Cerebellar cortex (tissue), 1 donor: ENCODE data around the gene EEF1AKMT3.

Experiments used
- DNase-seq: peaks from one replicate; pipeline ENCODE4 v3.0.0-alpha.2; 2015; ENCODE audit warnings: low spot score

The EEF1AKMT3 gene

DNA sequence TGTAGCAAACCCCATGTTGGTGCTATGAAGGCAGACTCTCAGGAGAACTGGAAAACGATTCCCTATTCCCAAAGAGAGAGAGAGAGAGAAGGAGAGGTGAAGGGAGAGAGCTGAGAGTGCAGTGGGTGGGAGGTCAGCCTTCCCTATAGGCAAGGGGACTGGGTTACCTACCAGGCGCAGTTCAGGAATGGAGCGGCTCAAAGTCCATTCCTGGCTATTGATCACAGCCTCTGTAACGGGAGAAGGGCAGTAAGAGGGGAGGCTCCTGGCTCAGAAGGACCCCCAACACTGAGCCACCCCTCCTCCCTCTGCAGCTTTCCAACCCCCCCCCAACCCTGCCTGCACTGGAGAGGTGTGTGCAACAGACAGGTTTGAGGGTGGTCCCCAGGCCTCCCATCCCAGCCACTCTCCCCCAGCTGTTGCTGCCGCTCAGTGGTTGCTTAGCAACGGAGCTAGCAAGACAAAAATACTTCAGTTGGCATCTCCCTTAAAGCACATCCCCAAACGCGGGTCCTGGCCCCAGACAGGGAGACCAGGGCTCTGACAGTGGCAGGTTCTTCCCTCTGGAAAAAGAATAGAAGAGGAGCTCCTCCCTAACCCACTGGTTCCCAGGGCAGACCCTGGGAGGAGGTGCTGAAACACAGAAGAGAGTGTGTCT, 37.1 kb upstream of the EEF1AKMT3 start:
- DNase-seq, result no peak

DNA sequence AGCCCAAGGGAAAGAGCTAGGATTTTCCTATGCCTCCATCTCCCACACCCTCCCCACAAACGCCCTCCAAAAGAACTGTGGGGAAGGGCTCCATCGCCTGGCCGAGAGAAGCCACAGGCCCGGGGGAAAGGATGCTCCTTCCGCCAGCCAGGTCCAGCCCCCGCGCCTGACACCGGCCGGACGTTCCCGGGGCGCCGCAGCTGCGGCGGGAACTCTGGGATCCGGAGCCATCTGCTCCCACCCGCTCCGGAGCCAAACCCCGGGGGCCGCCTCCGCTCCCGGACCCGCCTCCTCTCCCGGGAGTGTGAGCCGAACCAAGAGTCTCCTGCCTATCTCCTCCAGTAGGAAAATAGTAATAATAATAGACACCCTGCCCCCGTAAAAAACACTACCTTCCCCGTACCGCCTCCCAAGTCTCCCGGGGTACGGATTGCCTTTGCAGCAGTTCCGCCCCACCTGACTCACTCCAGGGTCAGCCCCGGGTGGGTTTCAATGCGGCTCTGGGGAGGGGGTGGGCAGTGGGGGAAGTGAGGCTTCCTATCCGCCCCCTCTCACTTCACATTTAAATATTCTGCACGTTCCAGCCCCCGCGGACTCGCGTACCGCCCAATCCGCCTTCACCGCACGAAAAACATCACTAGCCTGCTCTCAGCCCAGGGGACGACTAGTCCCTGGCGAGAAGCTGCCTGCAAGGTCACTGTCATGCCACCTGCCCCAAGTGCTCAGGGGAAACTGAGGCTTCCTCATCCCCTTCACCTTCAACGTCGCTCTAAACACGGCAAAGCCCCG, 36.3 kb upstream of the EEF1AKMT3 start:
- DNase-seq, result peak; percentile 91

DNA sequence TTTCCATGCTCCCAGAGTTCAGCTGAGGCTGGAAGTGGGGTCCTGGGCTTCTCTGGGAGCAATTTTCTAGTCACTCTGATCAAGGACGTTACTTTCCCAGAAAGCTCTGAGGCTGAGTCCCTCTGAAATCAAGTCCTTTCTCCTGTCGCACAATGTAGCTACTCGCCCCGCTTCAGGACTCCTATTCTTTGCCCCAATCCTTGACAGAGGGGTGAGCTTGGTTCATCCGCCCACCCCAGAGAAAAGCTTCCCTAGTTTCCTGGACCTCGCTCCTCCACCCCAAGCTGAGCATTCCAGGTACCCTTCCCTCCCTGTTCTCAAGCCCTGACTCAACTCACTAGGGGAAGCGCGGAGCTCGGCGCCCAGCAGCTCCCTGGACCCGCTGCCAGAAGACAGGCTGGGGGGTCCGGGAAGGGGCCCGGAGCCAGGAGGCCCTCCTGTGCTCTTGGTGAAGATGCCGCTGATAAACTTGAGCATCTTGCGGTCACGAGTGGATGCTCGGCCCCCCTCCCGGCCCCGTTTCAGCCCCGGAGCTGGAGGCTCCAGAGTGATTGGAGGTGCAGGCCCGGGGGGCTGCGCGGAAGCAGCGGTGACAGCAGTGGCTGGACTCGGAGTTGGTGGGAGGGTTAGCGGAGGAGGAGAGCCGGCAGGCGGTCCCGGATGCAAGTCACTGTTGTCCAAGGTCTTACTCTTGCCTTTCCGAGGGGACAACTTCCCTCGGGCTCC, 35.5 kb upstream of the EEF1AKMT3 start:
- peak; percentile 61 for DNase-seq

DNA sequence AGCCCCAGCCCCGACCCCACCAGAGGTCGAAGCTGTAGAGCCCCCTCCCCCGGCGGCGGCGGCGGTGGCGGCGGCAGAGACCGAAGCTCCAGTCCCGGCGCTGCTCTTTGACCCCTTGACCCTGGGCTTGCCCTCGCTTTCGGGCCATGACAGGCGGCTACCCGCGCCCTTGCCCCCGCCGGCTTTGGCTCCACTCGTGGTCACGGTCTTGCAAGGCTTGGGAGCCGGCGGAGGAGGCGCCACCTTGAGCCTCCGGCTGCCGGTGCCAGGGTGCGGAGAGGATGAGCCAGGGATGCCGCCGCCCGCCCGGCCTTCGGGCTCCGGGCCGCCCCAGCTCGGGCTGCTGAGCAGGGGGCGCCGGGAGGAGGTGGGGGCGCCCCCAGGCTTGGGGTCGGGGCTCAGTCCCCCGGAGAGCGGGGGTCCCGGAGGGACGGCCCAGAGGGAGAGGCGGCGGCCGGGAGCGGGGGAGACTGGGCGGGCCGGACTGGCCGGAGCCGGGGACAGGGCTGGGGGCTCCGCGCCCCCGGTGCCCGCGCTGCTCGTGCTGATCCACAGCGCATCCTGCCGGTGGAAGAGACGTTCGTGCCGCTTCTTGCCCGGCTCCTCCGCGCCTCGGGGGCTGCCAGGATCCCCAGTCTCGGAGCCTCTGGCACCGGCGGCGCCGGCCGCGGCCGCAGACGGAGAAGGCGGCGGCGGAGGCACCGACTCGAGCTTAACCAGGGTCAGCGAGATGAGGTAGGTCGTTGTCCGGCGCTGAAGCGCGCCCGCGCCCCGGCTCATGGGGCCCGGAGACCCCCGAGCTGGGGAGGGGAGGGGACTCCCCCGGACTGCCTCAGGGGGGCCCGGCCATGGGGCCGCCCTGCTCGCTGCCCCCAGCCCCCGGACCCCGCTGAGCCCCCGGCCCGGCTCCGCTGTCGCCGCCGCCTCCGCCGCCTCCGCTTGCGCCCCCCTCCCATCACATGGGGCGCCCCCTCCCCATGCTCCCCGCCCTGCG, 34.6 kb upstream of the EEF1AKMT3 start:
- no peak for DNase-seq

DNA sequence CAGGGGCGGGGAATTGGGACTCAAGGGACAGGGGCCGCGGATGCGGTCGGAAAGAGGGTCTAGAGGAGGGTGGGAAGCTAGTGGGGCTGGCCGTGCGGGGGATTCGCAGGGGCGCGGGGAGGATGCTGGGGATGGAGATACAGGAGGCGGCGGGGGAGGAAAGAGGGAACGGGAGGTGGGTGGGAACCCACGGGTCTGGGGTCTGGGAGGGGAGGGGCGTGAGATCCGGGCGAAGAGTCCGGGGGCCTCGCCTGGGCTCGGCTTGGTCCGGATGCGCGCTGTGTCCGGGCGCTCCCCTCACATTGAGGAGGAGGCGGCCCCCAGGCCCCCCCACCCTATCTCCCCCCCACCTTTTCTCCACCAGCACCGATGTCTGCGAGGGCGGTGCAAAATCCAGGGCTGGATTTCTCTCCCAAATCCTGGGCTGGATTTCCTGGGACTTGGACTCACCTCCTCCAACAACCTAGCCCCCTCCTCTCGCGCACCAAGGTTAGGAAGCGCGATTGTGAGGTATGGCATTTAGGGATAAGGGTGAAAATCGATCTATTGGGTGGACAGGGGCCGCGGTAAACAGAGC, 33.7 kb upstream of the EEF1AKMT3 start, which contains the start of gene AGAP2:
Gene AGAP2 (minus strand): TSS at position 82 of the 577 bp plus-strand sequence. CDS start 496 bp downstream, outside the sequence.
- peak; percentile 91 for DNase-seq

DNA sequence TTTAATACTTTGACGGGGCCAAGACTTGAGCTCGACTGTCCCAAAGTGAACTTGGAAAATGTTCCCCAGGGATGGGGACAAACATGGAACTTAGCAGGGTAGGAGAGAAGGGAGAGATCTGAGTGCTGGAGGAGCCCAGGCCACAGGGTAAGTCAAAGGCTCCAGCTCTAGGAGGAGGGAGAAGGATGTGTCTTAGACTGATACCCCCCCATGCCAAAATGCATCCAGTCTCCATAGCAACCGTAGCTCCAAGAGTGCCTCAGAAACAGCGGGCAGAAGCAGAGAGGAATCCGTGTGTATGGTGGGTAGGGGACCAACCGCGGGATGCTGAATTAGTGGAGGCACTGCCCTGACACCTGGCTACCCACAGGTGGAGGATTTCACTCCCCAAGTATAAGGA, 33.0 kb upstream of the EEF1AKMT3 start:
- no peak for DNase-seq

DNA sequence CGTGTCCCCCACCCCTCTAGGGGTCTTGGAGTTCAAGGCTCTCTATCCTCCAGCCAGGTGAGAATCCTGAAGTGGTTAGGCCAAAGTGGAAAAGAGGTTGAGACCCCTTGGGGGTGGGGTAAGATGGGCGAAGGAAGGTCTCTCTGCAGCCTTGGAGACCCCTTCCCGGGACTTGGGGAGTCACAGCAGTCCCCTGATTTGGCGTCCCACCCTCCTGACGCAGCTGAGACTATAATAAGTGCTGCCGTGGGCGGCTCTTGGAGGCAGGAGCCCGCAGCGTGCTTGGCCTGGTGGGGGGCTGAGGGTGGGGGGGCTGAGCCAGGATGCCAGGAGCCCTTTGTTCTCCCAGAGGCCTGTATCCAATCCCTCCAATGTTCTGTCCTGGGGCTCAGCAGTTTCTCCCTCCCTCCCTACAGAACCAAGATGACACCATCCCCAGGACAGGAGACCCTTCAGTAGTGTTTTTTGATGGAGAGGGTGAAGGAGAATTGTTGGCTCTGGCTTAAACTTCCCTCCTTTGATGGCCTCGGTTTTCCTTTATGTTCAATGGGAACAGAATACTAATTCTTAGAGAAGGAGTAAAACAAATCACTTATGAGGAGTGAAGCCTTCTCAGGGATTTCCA, 32.4 kb upstream of the EEF1AKMT3 start:
- DNase-seq, result no peak

DNA sequence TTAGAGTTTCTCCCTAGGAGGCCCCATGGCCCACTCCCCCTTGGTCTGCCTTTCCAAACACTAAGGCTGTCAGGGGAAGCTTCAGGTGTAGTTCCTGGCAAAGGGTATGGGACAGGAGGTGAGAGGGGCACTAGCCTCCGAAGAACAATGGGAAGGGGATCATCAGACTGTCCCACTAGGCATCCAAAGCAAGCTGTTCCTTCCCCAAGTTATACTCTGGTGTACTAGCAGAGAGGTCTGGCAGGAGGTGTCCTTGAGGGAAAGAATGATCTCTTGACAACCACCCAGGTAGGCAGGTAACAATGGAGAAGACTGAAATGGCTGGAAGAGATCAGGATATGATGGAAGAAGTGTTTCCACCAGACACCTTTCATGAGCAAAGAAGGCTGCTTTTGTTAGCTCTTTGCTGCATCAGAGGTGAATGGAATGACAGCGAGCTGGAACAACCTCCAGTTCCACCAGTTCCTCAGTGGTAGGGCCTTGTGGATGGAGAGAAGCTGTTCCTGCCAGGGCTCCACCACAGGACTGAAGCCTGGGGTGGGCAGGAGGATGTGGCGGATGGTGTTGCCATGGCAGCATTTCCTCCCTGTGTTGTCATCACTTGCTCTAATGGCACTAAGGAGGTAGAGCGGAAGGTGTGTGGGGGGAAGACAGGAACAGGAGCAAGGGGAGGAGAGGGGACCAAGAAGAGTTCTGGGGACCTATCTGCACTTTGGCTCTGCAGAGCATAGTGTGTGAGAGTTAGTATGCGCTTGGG, 31.6 kb upstream of the EEF1AKMT3 start:
- no peak for DNase-seq

DNA sequence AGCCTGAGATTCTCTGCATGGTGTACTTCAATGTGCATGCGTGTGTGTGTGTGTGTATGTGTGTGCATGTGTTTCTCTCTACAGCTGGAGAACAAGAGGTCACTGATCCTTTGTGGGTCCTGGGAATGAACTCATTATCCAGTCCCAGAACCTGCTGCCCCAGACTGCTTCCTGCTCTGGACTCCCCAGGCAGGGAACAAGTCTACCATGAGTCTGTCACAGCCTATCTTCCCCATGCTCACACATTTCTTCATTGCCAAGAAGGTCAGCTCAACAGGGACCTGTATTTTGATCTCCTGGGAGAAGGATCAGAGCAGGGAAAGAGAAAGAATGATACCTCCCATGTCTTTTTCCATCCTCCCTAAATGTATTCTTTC, 31.0 kb upstream of the EEF1AKMT3 start:
- no peak for DNase-seq

DNA sequence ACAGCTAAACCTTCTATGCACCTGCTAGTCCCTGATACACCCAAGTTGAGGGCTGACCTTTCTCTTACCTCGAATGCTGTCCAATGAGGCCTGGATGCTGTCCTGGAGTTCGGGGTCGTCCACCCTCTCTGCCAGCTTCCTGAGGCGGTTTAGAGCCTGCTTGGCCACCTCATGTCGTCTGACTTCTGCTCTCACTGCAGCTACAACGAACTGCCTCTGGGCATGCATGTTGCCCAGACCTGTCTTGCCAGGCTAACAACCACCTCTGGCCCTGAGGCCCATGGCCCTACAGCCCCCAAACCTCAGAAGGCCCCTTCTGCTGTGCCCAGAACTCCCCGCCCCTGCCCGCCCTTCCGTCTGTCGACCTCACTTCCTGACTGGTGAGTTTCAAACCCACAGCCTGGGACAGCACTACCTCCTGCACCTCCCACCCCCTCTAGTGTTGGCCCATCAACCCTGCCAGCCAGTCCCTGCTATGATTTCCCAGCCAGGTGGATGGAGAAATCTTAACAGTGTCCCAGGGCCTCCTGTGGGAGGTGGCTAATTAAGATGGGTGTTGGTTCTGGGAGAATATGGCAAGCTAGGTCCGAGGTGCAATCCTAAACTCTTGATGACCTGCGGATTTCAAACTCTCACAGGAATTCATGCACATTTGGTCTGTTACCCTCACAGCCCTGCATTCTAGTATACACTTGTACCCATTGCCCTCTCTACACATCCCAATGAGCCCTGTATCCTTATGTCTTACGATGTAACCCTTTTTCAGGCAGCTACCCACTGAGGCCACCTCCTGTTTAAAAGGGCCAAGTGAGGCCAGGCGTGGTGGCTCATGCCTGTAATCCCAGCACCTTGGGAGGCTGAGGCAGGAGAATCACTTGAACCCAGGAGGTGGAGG, 30.3 kb upstream of the EEF1AKMT3 start:
- no peak for DNase-seq

DNA sequence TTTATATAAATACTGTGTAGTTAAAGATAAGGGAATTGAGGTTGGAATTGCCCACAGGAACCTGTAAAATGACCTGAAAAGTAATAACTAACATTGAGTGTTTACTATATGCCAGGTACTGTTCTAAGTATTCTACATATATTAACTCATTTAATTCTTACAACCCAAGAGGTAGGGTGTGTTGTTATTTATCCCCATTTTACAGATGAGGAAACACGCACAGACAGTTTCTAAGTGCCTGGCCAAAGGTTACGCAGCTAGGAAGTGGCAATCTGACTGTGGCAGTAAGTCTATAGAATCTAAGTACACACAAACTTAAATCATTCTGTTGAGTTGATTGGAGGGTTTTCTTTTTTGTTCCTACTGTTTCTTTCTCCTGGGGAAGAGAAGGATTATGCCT, 28.6 kb upstream of the EEF1AKMT3 start:
- DNase-seq, result no peak

DNA sequence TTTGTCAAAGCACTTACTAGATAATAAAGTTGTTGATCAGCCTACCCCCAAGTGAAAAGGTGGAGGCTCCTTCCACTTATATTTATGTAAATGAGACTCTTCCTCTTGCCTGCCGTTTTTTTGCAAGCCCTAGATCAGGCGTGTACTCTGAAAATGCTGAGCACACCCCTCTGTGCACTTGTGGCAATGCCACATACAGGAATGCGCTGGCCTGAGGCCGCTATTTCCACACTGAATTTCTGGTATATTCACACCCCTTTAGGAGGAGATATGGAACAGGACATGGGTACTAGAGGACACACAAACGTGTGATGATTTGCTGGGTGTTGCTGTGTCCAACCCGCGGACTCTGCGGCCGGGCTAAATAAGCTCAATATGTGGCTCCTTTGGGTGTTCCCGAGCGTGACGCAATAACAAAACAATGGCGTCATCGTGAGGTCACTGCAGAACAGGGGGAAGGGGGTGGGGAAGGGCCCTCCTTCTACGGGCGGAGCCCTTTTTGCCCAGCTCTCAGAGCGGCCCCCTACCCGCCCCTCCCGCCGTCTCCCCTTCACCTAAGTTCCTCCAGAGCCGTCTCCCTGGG, 28.1 kb upstream of the EEF1AKMT3 start:
- no peak for DNase-seq

DNA sequence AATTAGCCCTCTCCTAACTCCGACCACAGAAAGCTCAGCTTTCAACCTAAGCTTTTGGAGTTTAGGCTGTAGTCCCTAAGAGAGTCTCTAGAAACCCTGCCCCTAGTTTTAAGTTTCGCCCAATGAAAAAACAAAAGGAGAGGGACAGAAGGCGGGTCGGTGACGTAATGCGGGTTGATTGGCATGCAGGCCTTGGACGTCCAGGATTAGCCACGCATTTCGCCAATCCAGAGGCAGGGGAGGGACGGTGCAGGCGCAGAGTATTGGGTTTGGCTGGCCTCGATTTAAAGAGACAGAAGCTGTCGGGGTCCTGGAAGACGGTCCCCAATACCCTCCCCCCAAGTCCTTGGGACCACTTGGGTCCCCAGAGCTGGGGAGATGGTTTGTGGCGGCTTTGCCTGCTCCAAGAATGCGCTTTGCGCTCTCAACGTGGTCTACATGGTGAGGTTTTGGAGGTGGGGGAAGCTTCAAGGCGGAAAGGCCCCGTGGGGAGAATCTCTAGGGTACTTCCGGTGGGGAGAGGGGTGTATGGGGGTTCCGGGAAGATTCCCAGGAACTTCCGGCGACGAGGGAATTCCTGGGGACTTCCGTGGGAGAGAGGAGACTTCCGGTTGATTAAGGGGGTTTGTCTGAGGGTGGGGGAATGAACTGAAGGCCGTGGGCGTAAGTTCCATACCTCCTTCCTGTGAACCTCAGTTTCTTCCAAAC, 27.5 kb upstream of the EEF1AKMT3 start, which contains the start of gene TSPAN31:
Gene TSPAN31 (plus strand): TSS at position 263 of the 708 bp plus-strand sequence. CDS start 116 bp downstream, at position 379.
- DNase-seq, result peak; percentile 100

DNA sequence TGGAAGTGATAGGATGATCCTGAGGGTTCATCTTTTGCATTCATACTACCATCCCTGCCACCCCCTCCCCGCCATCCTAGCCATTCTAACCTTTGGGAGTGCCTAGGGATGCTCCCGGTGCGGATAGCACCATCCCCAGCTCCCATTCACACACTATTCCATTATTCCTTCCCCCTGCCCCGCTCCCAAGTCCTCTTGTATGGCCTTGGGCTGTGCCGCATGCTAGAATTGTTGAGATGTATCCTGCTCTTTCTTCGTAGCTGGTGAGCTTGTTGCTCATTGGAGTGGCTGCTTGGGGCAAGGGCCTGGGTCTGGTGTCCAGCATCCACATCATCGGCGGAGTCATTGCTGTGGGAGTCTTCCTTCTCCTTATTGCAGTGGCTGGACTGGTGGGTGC, 26.9 kb upstream of the EEF1AKMT3 start:
- DNase-seq, result no peak

DNA sequence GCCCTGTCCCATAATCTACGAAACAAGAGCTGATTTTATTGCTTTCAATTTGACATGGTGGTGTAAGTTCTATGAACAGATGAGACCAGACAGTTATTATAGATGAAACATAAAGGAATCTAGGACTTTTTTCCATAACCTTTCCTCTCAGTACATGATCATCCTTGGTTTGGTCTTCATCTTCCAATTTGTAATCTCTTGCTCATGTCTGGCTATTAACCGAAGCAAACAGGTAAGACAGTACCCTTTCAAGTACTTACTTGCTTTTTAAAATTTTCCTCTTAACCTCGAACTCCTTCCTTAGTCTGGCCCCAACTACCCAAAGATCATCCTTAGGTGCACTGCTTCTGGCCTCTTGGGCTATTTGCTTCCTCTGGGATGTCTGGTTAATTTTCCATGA, 26.4 kb upstream of the EEF1AKMT3 start:
- DNase-seq, result no peak

DNA sequence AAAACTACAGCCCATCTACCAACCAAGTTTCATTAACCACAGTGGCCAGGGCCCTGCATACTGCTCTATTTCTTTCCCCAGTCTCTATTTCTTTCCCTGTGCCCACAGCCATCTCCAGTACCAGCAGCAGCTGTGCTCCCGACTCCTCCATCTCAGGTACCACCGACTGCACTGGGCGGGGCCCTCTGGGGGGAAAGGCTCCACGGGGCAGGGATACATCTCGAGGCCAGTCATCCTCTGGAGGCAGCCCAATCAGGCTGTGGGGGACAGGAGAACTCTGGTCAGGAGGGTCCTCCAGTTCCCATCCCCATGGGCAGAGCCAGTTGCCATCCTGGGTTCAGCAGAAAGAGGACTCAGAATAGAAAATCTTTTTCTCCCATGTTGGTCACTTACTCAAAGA, 23.4 kb upstream of the EEF1AKMT3 start:
- no peak for DNase-seq

DNA sequence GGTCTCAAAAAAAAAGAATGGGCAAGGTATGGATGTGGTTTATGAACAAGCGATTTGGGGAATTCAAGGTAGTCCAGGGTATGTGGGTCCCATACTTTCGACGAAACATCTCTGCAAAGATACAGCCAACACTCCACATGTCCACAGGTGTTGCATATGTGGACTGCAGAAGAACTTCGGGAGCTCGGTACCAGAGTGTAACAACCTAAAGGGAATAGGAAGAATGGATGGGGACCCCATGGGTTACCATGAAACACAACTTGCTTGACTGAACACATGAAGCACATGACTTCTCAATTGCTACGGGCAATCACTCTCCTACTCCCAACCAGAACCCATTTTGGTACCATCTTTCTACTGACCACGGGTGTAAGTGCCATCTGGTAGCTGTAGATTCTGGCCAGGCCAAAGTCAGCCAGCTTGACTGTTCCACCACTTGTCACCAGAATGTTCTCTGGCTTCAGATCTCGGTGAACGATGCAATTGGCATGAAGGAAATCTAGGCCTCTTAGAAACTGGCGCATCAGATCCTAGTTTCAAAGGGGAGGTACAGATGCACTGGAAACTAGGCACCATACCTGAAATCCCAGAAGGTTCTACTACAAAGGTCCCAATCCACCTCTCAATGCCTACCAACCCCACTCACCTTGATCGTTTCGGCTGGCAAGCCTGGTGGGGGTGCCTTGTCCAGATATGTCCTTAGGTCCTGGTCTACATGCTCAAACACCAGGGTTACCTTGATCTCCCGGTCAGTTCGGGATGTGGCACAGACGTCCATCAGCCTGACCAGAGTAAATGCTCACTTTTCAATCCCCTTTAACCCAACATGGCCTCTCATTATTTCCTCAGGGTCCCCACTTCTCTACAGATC, 21.6 kb upstream of the EEF1AKMT3 start:
- no peak for DNase-seq
